ENCODE measurements around the gene PIGBOS1.
"Not testable (repeated sequence)": the region's sequence is repeated elsewhere in the genome, so short reads cannot be mapped to it uniquely, and the experiment has no call there.

The PIGBOS1 gene

DNA sequence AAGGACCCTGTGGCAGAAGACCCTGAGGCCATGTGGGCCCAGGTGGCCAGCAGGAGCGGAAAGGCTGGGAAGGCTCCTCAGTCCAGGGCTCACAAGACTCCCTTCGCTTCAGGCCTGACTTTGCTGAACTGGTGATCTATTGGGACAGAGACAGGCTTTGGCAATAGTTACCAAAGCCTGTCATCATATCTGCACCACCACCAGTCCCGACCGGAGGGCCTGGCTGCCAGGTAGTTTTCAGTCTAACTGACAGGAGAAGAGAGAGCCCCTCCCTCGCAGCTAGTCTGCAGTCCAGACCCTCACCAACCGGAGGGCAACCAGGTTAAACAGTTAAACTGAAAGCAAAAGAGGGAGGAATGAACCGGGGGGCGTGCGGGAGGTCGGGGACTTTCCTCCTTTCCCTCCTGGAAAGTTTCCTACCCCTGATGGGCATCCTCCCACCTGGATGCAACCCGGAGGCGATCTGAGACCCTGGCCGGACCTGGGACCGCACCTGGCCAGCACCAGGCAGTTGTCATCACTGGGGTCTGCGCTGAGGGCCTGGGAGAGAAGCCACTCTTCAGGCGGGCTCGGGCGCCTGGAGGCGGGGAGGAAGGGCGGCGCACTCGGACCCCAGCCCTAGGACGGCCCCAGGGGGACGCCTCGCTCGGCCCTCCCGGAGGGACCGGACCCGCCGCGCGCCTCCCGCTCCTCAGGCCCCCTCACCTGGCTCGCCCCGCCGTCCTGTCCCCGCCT lies 29.7 kb downstream of the PIGBOS1 start:
- peak overlapping the region; percentile 77 for H3K4me3 ChIP-seq (ENCODE audit: control insufficient read depth, low read depth, low read length)
- DNase-seq (ENCODE audit: low read depth), result no peak
- TF ChIP-seq, protein P1, sequence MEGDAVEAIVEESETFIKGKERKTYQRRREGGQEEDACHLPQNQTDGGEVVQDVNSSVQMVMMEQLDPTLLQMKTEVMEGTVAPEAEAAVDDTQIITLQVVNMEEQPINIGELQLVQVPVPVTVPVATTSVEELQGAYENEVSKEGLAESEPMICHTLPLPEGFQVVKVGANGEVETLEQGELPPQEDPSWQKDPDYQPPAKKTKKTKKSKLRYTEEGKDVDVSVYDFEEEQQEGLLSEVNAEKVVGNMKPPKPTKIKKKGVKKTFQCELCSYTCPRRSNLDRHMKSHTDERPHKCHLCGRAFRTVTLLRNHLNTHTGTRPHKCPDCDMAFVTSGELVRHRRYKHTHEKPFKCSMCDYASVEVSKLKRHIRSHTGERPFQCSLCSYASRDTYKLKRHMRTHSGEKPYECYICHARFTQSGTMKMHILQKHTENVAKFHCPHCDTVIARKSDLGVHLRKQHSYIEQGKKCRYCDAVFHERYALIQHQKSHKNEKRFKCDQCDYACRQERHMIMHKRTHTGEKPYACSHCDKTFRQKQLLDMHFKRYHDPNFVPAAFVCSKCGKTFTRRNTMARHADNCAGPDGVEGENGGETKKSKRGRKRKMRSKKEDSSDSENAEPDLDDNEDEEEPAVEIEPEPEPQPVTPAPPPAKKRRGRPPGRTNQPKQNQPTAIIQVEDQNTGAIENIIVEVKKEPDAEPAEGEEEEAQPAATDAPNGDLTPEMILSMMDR (IDR thresholded peaks at IDR 0.05; ENCODE audit: control insufficient read depth, insufficient read depth, low read depth, low read length, missing control alignments), result no peak

DNA sequence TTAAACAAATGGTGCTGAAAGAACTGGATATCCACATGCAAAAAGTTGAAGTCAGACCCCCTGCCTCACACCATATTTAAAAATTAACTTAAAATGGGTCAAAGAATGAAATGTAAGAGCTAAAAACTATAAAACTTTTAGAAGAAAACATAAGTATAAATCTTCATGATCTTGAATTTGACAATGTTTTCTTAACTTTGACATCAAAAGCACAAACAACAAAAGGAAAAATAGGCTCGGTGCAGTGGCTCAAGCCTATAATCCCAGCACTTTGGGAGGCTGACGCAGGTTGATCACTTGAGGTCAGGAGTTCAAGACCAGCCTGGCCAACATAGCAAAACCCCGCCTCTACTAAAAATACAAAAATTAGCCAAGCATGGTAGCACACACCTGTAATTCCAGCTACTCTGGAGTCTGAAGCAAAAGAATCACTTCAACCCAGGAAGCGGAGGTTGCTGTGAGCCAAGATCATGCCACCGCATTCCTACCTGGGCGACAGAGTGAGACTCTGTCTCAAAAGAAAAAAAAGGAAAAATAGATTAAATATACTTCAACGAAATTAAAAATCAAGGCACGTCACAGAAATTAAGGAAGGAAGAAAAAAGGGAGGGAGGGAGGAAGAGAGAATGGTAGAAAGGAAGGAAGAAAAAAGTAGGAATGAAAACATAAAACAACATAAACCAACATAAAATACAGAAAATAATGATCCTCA lies 30.8 kb downstream of the PIGBOS1 start:
- no peak for DNase-seq (ENCODE audit: low read depth)
- no peak overlapping the region for H3K4me3 ChIP-seq (ENCODE audit: control insufficient read depth, low read depth, low read length)
- TF ChIP-seq, protein P1 (IDR thresholded peaks at IDR 0.05; ENCODE audit: control insufficient read depth, insufficient read depth, low read depth, low read length, missing control alignments), result no peak

DNA sequence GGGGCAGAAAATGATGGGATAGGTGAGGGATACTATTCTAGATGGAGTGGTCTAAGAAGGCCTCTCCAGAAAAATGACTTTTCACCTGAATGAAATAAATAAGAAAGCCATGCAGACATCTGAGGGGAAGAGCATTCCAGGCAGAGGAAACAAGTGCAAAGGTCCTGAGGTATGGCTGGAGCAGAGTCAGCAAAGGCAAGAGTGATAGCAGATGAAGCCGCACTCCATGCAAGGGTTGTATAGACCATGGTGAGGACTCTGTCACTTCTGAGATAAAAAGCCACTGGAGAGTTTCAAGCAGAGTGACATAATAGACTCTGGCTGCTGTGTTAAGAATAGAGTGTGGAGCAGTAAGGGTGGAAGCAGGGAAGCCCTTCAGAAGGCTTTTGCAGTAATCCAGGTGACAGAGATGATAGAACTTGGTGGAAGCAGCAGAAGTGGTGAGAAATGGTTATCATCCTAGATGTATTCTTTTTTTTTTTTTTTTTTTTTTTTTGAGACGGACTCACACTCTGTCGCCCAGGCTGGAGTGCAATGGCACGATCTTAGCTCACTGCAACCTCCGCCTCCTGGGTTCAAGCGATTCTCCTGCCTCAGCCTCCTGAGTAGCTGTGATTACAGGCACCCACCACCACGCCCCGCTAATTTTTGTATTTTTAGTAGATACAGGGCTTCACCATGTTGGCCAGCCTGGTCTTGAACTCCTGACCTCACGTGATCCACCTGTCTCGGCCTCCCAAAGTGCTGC lies 32.3 kb downstream of the PIGBOS1 start:
- not testable (repeated sequence) for DNase-seq (ENCODE audit: low read depth); H3K4me3 ChIP-seq (ENCODE audit: control insufficient read depth, low read depth, low read length)

DNA sequence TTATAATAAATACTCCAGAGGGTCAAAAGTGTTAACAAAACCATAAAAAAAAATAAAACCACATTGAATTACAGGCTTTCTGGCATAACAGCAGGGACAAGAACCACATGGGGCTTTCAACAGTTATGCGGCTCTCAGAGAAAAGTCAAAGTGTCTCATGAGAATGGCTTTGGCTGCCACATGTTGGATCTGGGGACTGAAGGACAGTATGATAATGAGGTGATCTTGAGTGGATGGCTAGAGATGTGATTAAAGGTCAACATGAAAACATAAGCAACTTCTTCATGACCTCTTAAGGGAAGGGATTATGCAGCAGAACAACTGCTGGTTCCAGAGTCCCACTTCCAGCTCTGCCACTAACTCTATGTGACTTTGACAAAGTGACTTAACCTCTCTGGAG lies 34.5 kb downstream of the PIGBOS1 start:
- TF ChIP-seq, protein P1 (IDR thresholded peaks at IDR 0.05; ENCODE audit: control insufficient read depth, insufficient read depth, low read depth, low read length, missing control alignments), result no peak
- no peak overlapping the region for H3K4me3 ChIP-seq (ENCODE audit: control insufficient read depth, low read depth, low read length)
- no peak for DNase-seq (ENCODE audit: low read depth)

DNA sequence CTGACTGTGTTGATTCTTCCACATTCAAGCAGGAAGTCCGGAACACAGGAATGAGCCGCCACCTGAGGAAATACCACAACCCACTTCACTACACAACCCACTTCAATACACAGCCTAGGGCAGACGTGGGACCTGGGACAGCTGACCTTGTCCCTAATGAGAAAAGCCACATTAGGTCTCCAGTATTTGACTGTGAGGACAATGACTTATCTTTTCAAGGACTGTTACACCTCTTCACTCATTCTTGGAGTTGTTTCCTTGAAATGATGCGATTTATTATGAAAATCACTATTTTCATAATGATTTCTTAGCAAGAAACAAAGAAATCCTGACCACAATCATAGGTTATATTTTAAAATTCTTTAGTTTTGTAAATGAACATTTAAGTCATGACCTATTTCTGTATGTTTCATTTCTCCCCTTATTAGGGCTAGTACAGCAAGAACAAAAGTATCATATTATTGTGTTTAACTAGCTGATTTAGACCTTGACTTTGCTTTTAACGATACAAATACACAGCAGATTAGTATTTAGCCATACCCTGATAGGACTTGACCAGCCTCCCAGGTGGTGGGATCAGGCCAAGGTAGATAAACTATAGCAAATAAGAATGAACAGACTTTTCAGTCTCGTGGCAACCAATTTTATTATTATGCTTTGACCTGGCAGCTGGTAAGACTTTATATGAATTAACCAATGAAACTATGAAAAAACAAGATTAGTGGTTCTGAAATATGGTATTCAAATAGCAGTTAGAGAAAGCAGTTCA lies 35.4 kb downstream of the PIGBOS1 start:
- no peak overlapping the region for H3K4me3 ChIP-seq (ENCODE audit: control insufficient read depth, low read depth, low read length)
- TF ChIP-seq, protein P1 (IDR thresholded peaks at IDR 0.05; ENCODE audit: control insufficient read depth, insufficient read depth, low read depth, low read length, missing control alignments), result no peak
- DNase-seq (ENCODE audit: low read depth), result no peak

DNA sequence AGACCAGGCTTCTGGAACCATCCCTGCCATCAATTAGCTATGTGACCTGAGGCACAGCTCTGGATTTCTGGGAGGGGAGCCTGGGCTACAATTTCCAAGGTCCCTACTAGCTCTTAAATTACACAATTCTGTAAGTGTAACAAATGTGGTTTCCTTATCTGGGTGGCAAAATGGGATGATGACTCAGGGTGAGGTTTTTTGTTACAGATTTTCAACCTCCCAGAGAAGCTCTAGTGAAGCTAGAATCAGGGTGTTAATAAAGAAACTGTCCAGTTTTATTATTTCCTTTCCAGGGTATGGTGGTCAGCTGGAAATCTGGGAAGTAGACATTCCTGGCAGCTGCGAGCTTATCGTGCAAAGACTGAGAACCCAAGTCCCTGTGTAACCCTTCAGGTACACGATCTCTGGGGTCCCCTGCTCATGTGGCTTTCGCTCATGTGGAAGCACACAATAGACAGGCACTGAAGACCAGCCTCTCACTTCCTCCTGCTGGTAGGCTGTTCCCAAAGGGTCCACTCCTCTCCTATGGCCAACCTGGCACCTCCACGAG lies 36.6 kb downstream of the PIGBOS1 start:
- DNase-seq (ENCODE audit: low read depth), result peak; percentile 74
- TF ChIP-seq, protein P1 (IDR thresholded peaks at IDR 0.05; ENCODE audit: control insufficient read depth, insufficient read depth, low read depth, low read length, missing control alignments), result no peak
- no peak overlapping the region for H3K4me3 ChIP-seq (ENCODE audit: control insufficient read depth, low read depth, low read length)

All from AG09309 (cell line).